Hepatocyte (in vitro differentiated cells): ENCODE results near the gene SPCS2. TPM values are rescaled to one million over a fixed set of nuclear protein-coding genes. Genes with fewer than 3 reads are reported as not detected.

Source experiments
- DNase-seq: peaks from one replicate; pipeline ENCODE4 v3.0.0-alpha.2; 2016; ENCODE audit warnings: low spot score
- H2AFZ ChIP-seq: fragments of 200-600 bp; sonication (generic); 2 replicates; pipeline ENCODE4 v1.6.0; 2016; ENCODE audit warnings: antibody characterized with exemption, mild to moderate bottlenecking
- H3K27ac ChIP-seq: fragments of 200-600 bp; sonication (generic); 2 replicates; pipeline ENCODE4 v1.5.1; 2016; ENCODE audit warnings: mild to moderate bottlenecking
- H3K27me3 ChIP-seq: fragments of 200-600 bp; sonication (generic); 2 replicates; pipeline ENCODE4 v1.6.1; 2016
- H3K36me3 ChIP-seq: fragments of 200-600 bp; sonication (generic); replicated peaks from 2 replicates; pipeline ENCODE4 v1.5.1; 2016; ENCODE audit warnings: low read depth; ENCODE audit not compliant: insufficient read depth
- H3K4me1 ChIP-seq: fragments of 200-600 bp; sonication (generic); 2 replicates; pipeline ENCODE4 v1.5.1; 2016; ENCODE audit warnings: mild to moderate bottlenecking, moderate library complexity; ENCODE audit not compliant: insufficient read depth
- H3K4me2 ChIP-seq: fragments of 200-600 bp; sonication (generic); 2 replicates; pipeline ENCODE4 v1.6.0; 2016
- H3K4me3 ChIP-seq: fragments of 200-600 bp; sonication (generic); 2 replicates; pipeline ENCODE4 v1.5.1; 2016; ENCODE audit warnings: mild to moderate bottlenecking
- H3K79me2 ChIP-seq: fragments of 200-600 bp; sonication (generic); 2 replicates; pipeline ENCODE4 v1.6.0; 2017; ENCODE audit warnings: mild to moderate bottlenecking
- H3K9me2 ChIP-seq: fragments of 200-600 bp; sonication (generic); replicated peaks from 2 replicates; pipeline ENCODE4 v1.6.0; 2017; ENCODE audit warnings: mild to moderate bottlenecking; ENCODE audit not compliant: insufficient read depth
- H3K9me3 ChIP-seq: fragments of 200-600 bp; sonication (generic); 2 replicates; pipeline ENCODE4 v1.5.1; 2016; ENCODE audit warnings: low read depth, mild to moderate bottlenecking
- H4K20me1 ChIP-seq: fragments of 200-600 bp; sonication (generic); 2 replicates; pipeline ENCODE4 v1.6.0; 2016; ENCODE audit warnings: mild to moderate bottlenecking; ENCODE audit not compliant: insufficient read depth, poor library complexity, severe bottlenecking
- EZH2 ChIP-seq: fragments of 200-600 bp; sonication (generic); IDR thresholded peaks from 2 replicates; pipeline ENCODE4 v1.6.1; 2016; ENCODE audit warnings: antibody characterized with exemption, mild to moderate bottlenecking, borderline replicate concordance
- EZH2phosphoT487 ChIP-seq: fragments of 200-600 bp; sonication (generic); IDR thresholded peaks from one replicate; pipeline ENCODE4 v1.6.1; 2018; ENCODE audit warnings: antibody characterized with exemption, mild to moderate bottlenecking, low read depth, moderate library complexity; ENCODE audit not compliant: unreplicated experiment, severe bottlenecking
- WGBS: methylation state at CpG from one replicate; pipeline ENCODE4 v1.1.6; 2016; ENCODE audit warnings: low lambda C conversion rate; ENCODE audit errors: missing lambda C conversion rate; 5-methylcytosine and 5-hydroxymethylcytosine counted together
- polyA plus RNA-seq: library from polyadenylated mRNA; unstranded; fragments of >200 nt; fragmentation: Nextera tagmentation; extraction: Ambion mirVana; gene quantifications from 2 replicates; pipeline ENCODE4 v1.2.1, GENCODE V29; 2016
- total RNA-seq: library from RNA; depleted of rRNA; stranded (reverse); fragments of >200 nt; gene quantifications from 2 replicates; pipeline ENCODE4 v1.2.3, GENCODE V29; 2014
- TF ChIP-seq, protein P1 (sequence below): fragments of 200-600 bp; sonication (generic); IDR thresholded peaks from 2 replicates; pipeline ENCODE4 v1.5.1; 2016; ENCODE audit warnings: antibody characterized with exemption, mild to moderate bottlenecking; ENCODE audit not compliant: poor library complexity

The SPCS2 gene
- total and polyA plus RNA-seq, 2 experiments from 2014 or later = 51.0 to 428 TPM

- no peaks in the 10 kb centered on the region for H3K9me3 ChIP-seq
- DNase-seq = no peak
- no peaks in the 10 kb centered on the region for H3K36me3 ChIP-seq
- H3K27ac ChIP-seq = no peak overlapping the region
- H2AFZ ChIP-seq = no peak overlapping the region
- H3K4me3 ChIP-seq = no peak overlapping the region
- H3K27me3 ChIP-seq = no peaks in the 10 kb centered on the region
- TF ChIP-seq, protein P1, sequence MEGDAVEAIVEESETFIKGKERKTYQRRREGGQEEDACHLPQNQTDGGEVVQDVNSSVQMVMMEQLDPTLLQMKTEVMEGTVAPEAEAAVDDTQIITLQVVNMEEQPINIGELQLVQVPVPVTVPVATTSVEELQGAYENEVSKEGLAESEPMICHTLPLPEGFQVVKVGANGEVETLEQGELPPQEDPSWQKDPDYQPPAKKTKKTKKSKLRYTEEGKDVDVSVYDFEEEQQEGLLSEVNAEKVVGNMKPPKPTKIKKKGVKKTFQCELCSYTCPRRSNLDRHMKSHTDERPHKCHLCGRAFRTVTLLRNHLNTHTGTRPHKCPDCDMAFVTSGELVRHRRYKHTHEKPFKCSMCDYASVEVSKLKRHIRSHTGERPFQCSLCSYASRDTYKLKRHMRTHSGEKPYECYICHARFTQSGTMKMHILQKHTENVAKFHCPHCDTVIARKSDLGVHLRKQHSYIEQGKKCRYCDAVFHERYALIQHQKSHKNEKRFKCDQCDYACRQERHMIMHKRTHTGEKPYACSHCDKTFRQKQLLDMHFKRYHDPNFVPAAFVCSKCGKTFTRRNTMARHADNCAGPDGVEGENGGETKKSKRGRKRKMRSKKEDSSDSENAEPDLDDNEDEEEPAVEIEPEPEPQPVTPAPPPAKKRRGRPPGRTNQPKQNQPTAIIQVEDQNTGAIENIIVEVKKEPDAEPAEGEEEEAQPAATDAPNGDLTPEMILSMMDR = no peak
- TF ChIP-seq EZH2phosphoT487 (no peak), EZH2 (no peak)
- 96% methylated on average over 5 of the region's 5 CpGs for WGBS
- H4K20me1 ChIP-seq = no peaks in the 10 kb centered on the region
- H3K4me2 ChIP-seq = no peak overlapping the region
- H3K9me2 ChIP-seq = no peaks in the 10 kb centered on the region
- H3K79me2 ChIP-seq = no peaks in the 10 kb centered on the region
- no peaks in the 10 kb centered on the region for H3K4me1 ChIP-seq
Observed at GRCh38 chr11:74942073-74942759, 6.8 kb upstream of the SPCS2 start.

DNA sequence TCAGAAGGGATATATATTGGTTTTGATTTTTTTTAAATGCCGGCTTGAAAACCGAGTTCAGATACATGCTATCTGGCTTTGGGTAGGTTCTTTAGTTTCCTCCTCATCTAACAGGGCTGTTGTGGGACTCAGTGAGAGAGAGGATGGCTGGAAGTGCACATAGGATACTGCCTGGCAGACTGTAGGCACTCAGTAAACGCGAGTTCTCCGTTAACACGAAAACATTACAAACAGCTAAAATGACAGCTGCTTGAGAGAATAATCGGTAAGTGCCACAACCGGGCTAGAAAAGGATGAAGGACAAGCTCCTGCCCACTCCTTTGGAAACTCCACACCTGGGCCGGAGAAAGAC, 544 bp upstream of the SPCS2 start:
- DNase-seq = peak; percentile 18
- Histone ChIP-seq H3K9me2 (no peaks in the 10 kb centered on the region), H4K20me1 (peaks cover 15% of the 10 kb centered on the region), H3K4me1 (peaks cover 9% of the 10 kb centered on the region), H3K9me3 (no peaks in the 10 kb centered on the region), H3K4me2 (peak overlapping the region; percentile 80), H3K79me2 (peaks cover 45% of the 10 kb centered on the region), H3K4me3 (peak overlapping the region; percentile 37), H3K36me3 (no peaks in the 10 kb centered on the region), H2AFZ (peak overlapping the region; percentile 84), H3K27me3 (no peaks in the 10 kb centered on the region), H3K27ac (peak overlapping the region; percentile 37)
- TF ChIP-seq, protein P1 = no peak
- TF ChIP-seq EZH2 (no peak), EZH2phosphoT487 (no peak)
- 6% methylated on average over 9 of the region's 9 CpGs for WGBS

DNA sequence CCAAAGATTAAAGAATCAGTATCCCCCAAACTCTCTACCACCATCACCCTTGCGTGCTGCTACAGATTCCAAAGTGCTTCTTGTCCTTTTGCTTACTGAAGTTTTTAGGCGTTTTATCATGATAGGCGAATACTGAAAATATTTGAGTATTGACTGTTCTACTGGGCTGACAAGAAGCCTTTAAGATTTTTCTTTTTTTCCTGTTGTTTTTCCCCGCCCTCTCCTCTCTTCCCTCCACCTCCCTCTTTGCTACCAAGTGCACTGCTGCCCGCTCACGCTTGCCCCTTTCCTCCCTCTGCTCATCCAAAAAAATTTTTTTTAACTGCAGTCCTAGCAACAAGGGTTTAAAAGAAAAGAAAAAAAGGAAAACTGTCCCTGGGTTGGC, 679 bp downstream of the SPCS2 start:
- TF ChIP-seq EZH2phosphoT487 = no peak
- no peak for TF ChIP-seq EZH2
- TF ChIP-seq, protein P1 = no peak
- WGBS = 4% methylated on average over 6 of the region's 6 CpGs
- H3K4me3 ChIP-seq = peak overlapping the region; percentile 66
- no peaks in the 10 kb centered on the region for H3K36me3 ChIP-seq
- H2AFZ ChIP-seq = peak overlapping the region; percentile 66
- peaks cover 9% of the 10 kb centered on the region for H3K4me1 ChIP-seq
- DNase-seq = no peak
- H3K79me2 ChIP-seq = peaks cover 57% of the 10 kb centered on the region
- H3K9me3 ChIP-seq = no peaks in the 10 kb centered on the region
- H3K4me2 ChIP-seq = peak overlapping the region; percentile 90
- no peaks in the 10 kb centered on the region for H3K27me3 ChIP-seq
- H3K27ac ChIP-seq = peak overlapping the region; percentile 70
- H3K9me2 ChIP-seq = no peaks in the 10 kb centered on the region
- H4K20me1 ChIP-seq = peaks cover 16% of the 10 kb centered on the region
